Spleen (tissue), 7 donors: ENCODE results near the gene CWC15.

Experiments
- POLR2A ChIP-seq, 3 donors: fragments of 450-650 bp; IDR thresholded peaks; one replicate each; pipeline ENCODE4 v1.5.1; 2017; ENCODE audit warnings: antibody characterized with exemption in 3 of 3, mild to moderate bottlenecking in 1 of 3
- TF ChIP-seq, protein P1 (sequence below), 11 experiments: fragments of 200-600 bp in 7 of 11; fragments of 450-650 bp in 4 of 11; sonication (generic) in 4 of 11; IDR thresholded peaks in 8 of 11; conservative IDR thresholded peaks in 3 of 11; 1 replicate in 7 of 11; 2 replicates in 4 of 11; pipeline versions ENCODE4 v1.4.0 to v1.8.0; 2016 to 2021; ENCODE audit warnings: antibody characterized with exemption in 11 of 11, inconsistent platforms in 4 of 11, mild to moderate bottlenecking in 1 of 11
- donor health status: DM: no; HTN: no; CAD: no; lungs with moderate emphysema.
- donor health status: DM: no; HTN: no; CAD: no.
- donor health status: DM: no; HTN: no; CAD: no.

GRCh38 chr11:94946812-94947211 lies 26.5 kb downstream of the CWC15 start:
- TF ChIP-seq, protein P1, sequence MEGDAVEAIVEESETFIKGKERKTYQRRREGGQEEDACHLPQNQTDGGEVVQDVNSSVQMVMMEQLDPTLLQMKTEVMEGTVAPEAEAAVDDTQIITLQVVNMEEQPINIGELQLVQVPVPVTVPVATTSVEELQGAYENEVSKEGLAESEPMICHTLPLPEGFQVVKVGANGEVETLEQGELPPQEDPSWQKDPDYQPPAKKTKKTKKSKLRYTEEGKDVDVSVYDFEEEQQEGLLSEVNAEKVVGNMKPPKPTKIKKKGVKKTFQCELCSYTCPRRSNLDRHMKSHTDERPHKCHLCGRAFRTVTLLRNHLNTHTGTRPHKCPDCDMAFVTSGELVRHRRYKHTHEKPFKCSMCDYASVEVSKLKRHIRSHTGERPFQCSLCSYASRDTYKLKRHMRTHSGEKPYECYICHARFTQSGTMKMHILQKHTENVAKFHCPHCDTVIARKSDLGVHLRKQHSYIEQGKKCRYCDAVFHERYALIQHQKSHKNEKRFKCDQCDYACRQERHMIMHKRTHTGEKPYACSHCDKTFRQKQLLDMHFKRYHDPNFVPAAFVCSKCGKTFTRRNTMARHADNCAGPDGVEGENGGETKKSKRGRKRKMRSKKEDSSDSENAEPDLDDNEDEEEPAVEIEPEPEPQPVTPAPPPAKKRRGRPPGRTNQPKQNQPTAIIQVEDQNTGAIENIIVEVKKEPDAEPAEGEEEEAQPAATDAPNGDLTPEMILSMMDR (IDR thresholded peaks at IDR 0.05 in 8 of 11, conservative IDR thresholded peaks at IDR 0.05 in 3 of 11): no peak
- TF ChIP-seq POLR2A (IDR thresholded peaks at IDR 0.05): no peak
